ENCODE measurements around the gene CSTPP1. TPM values are rescaled to one million over a fixed set of nuclear protein-coding genes. Genes with fewer than 3 reads are reported as not detected.
A peak's percentile ranks its signal among the peaks of the same experiment; 100 is the strongest.

Gene CSTPP1
- total and polyA plus RNA-seq, 2 of the 8 experiments (the other 6 are each of a cell fraction or from before 2014, with no cell fraction given) = 24.2 to 28.7 TPM

DNA sequence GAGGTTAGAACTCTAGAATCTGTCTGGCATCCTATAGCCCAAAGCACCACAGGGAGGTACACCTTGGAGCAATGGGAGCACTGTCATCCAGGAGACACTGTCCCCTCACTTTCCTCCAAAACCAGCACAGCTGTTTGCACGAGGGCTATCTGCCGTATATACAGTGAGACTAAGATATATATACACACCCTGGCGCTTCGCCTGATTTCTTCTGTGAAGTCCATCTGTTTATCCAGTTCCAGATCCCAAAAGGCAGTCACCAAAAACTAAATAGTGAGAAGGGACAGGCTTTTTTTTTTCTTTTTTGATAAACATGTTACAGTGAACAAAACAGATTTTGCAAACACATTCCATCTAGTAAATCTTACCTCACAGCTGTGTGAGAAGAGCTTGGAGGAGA, 171.7 kb downstream of the CSTPP1 start:
- WGBS, 2 experiments (ENCODE audit: extremely low coverage in 1 of 2, insufficient coverage in 1 of 2, insufficient read length in 1 of 2, insufficient replicate concordance in 2 of 2, low coverage in 1 of 2, low lambda C conversion rate in 2 of 2, missing lambda C conversion rate in 1 of 2) = 95% methylated on average over 4 of the region's 4 CpGs; no CpG with 5 or more reads in 1 of the 2 experiments

More for the DNA sequence above, 171.7 kb downstream of the CSTPP1 start:
- H3K56ac ChIP-seq (replicated peaks; ENCODE audit: insufficient read length, low read depth, low read length) = no peak overlapping the region
- H2BK120ac ChIP-seq (replicated peaks; ENCODE audit: low read depth, low read length) = no peak overlapping the region
- H3K4ac ChIP-seq (replicated peaks; ENCODE audit: insufficient read length, low read depth, low read length) = no peak overlapping the region
- H2BK15ac ChIP-seq (ENCODE audit: low read length) = no peak overlapping the region
- no peak overlapping the region for H2AFZ ChIP-seq (ENCODE audit: low read length)
- no peak overlapping the region for H3K4me3 ChIP-seq (ENCODE audit: extremely low read depth in 1 of 4, insufficient read depth in 2 of 4, low read depth in 3 of 4, low read length in 4 of 4)
- H3K9me3 ChIP-seq (ENCODE audit: insufficient read depth in 2 of 2, low read depth in 1 of 2, low read length in 1 of 2) = no peaks in the 10 kb centered on the region
- H3K23me2 ChIP-seq (ENCODE audit: low read depth, low read length) = no peaks in the 10 kb centered on the region
- H3K4me1 ChIP-seq (replicated peaks in 1 of 4; ENCODE audit: control insufficient read depth in 3 of 4, insufficient read depth in 4 of 4, low read length in 3 of 4) = peaks cover 3 to 16% (median 7%) of the 10 kb centered on the region in 4 experiments; a peak in 6 of 7 replicates
- ChIA-PET POLR2A (ENCODE audit: partially characterized antibody) (interaction anchor here (0.6 kb wide), 1 partner anchor 12 kb away, joined by 4 read pairs; no protein-coding TSS in a partner anchor), CTCF (ENCODE audit: partially characterized antibody) (interaction anchor here (0.8 to 1.9 kb wide), 3 partner anchors 11 to 189 kb away, joined by 3 to 8 read pairs (median 3); no protein-coding TSS in a partner anchor)
- no peaks in the 10 kb centered on the region for H3K79me2 ChIP-seq (ENCODE audit: control insufficient read depth in 1 of 2, insufficient read depth in 2 of 2, low read length in 2 of 2)
- no peaks in the 10 kb centered on the region for H4K20me1 ChIP-seq (replicated peaks in 1 of 2; ENCODE audit: control insufficient read depth in 1 of 2, insufficient read depth in 2 of 2, low read length in 2 of 2)
- DNase-seq (ENCODE audit: low read depth in 1 of 2, low spot score in 2 of 2) (no peak), FAIRE-seq (no peak)
- no peaks in the 10 kb centered on the region for H3K27me3 ChIP-seq (replicated peaks in 1 of 4; ENCODE audit: control insufficient read depth in 3 of 4, extremely low read depth in 1 of 4, insufficient read depth in 3 of 4, low read length in 3 of 4)
- no peak overlapping the region for H2BK20ac ChIP-seq (ENCODE audit: low read length)
- no peak overlapping the region for H4K91ac ChIP-seq (replicated peaks; ENCODE audit: insufficient read length, low read length)
- no peak overlapping the region for H2AK5ac ChIP-seq (ENCODE audit: low read depth, low read length)
- no peak overlapping the region for H3K18ac ChIP-seq (ENCODE audit: extremely low read depth, low read length)
- no peaks in the 10 kb centered on the region; a peak in 1 of 8 replicates for H3K36me3 ChIP-seq (ENCODE audit: control insufficient read depth in 2 of 4, insufficient read depth in 4 of 4, low read length in 3 of 4)
- H3K79me1 ChIP-seq (ENCODE audit: low read depth, low read length) = no peaks in the 10 kb centered on the region
- no peak overlapping the region for H3K4me2 ChIP-seq (ENCODE audit: insufficient read depth in 1 of 2, low read depth in 2 of 2, low read length in 2 of 2)
- H3K14ac ChIP-seq (ENCODE audit: insufficient read length) = no peak overlapping the region
- H2BK12ac ChIP-seq (ENCODE audit: low read depth, low read length) = no peak overlapping the region
- 0 out of 7 replicates have a peak overlapping the region, but pooled peaks of 1 of the 4 experiments have one; percentile 20 for H3K9ac ChIP-seq (replicated peaks in 1 of 4; ENCODE audit: extremely low read depth in 1 of 4, low read depth in 3 of 4, low read length in 3 of 4)
- H3K27ac ChIP-seq (ENCODE audit: low read depth, low read length) = no peak overlapping the region
- H3K23ac ChIP-seq (ENCODE audit: insufficient read length) = no peak overlapping the region
- no peak overlapping the region for H4K5ac ChIP-seq (ENCODE audit: insufficient read length, low read depth, low read length)
- TF ChIP-seq TAF7 (optimal IDR thresholded peaks at IDR 0.05; ENCODE audit: borderline replicate concordance, low read depth, low read length) (no peak), RAD21 (IDR thresholded peaks at IDR 0.05 in 1 of 2, conservative IDR thresholded peaks at IDR 0.05 in 1 of 2; ENCODE audit: low read depth in 2 of 2, low read length in 2 of 2) (no peak), CHD1 (IDR thresholded peaks at IDR 0.05; ENCODE audit: low read depth, low read length) (no peak), CTBP2 (IDR thresholded peaks at IDR 0.05; ENCODE audit: borderline replicate concordance, insufficient read depth, insufficient read length, low read length) (no peak), EGR1 (IDR thresholded peaks at IDR 0.05; ENCODE audit: borderline replicate concordance, low read depth, low read length) (no peak), NANOG (IDR thresholded peaks at IDR 0.05; ENCODE audit: insufficient read depth, low read depth, low read length, poor library complexity, severe bottlenecking) (no peak), MAFK (IDR thresholded peaks at IDR 0.05; ENCODE audit: low read depth, low read length) (no peak), BCL11A (IDR thresholded peaks at IDR 0.05; ENCODE audit: low read depth in 2 of 2, low read length in 2 of 2) (no peak)
- H2BK5ac ChIP-seq (ENCODE audit: low read depth, low read length) = no peak overlapping the region
- no peak overlapping the region for H4K8ac ChIP-seq (ENCODE audit: extremely low read depth, insufficient read depth, low read length)
